Right lobe of liver (tissue), 4 donors: ENCODE data around the gene LASP1.

ENCODE experiments used
- POLR2A ChIP-seq: fragments of 450-650 bp; IDR thresholded peaks from one replicate; pipeline ENCODE4 v1.6.1; 2017; ENCODE audit warnings: antibody characterized with exemption, mild to moderate bottlenecking
- TF ChIP-seq, protein P1 (sequence below), 4 donors: fragments of 200-600 bp in 3 of 4; fragments of 450-650 bp in 1 of 4; IDR thresholded peaks; one replicate each; pipeline versions ENCODE4 v1.5.1 to v1.8.0; 2016 to 2022; ENCODE audit warnings: antibody characterized with exemption in 4 of 4, mild to moderate bottlenecking in 2 of 4
- donor health status: DM: no; HTN: no; CAD: no.
- donor health status: DM: no; HTN: no; CAD: no.
- donor health status: DM: no; HTN: yes; CAD: no.

DNA sequence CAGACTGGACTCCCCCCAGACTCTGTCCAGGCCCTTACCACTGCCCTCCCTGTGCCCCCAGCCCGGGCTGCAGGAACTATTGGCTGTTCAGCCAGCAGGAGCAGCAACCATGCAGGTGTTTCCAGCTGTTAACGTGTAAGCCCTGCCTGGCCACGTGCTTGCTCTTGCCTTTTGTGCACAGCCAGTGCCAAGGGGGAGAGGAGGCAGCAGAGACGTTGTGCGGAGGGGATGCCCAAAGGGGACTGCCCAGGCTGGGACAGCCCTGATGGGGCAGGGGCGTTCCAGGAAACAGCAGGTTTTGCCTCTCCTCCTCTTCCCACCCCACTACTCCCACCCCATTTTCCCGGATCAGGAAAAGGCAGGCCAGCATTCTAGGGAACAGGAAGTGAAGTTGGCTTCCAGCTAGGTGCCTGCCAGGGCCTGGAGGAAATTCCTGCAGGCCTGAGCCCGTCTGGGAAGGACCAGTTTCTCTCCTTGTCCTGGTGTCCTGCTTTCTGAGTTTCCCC, 38.9 kb downstream of the LASP1 start:
- TF ChIP-seq, protein P1, sequence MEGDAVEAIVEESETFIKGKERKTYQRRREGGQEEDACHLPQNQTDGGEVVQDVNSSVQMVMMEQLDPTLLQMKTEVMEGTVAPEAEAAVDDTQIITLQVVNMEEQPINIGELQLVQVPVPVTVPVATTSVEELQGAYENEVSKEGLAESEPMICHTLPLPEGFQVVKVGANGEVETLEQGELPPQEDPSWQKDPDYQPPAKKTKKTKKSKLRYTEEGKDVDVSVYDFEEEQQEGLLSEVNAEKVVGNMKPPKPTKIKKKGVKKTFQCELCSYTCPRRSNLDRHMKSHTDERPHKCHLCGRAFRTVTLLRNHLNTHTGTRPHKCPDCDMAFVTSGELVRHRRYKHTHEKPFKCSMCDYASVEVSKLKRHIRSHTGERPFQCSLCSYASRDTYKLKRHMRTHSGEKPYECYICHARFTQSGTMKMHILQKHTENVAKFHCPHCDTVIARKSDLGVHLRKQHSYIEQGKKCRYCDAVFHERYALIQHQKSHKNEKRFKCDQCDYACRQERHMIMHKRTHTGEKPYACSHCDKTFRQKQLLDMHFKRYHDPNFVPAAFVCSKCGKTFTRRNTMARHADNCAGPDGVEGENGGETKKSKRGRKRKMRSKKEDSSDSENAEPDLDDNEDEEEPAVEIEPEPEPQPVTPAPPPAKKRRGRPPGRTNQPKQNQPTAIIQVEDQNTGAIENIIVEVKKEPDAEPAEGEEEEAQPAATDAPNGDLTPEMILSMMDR (IDR thresholded peaks at IDR 0.05) = no peak
- TF ChIP-seq POLR2A = no peak
